HG02884 (cell line): Measurements from ENCODE around the gene ZNF512B.

ENCODE experiments used
- ATAC-seq: cut with Tn5 transposase; IDR thresholded peaks from one replicate; pipeline ENCODE4 v1.9.1; 2021; ENCODE audit warnings: mild to moderate bottlenecking, moderate library complexity; ENCODE audit not compliant: unreplicated experiment

The ZNF512B gene

DNA sequence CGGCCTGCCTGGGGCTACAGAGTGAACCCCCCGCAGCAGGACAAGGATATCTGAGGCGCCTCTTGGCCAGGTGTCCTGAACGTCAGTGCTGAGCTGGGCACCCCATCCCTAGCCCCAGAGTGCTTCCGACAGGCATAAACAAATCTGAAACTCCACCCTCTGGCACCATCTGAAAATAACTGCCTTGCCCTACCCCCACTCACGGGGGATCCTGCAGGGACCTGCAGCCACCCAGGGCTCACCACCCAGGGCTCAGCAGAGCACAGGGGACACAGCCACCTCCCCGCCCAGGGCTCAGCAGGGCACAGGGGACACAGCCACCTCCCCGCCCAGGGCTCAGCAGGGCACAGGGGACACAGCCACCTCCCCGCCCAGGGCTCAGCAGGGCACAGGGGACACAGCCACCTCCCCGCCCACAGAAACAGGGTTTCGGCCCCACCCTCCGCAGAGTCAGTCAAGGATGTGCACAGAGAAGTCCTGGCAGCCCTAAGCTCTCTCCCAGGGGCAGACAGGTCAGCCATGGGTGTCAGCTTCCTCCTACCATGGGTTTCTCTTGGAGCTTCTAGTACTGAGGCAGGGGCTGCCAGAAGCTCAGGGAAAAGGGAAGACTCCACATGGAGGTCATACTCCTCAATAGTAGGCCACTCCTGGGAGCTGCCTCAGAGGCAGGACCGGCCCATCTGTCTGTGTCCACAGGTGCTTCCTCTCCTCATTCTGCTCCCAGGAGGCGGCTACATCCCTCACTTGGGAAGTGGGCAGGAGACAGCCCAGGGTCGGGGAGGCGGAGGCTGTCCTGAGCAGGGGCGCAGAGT lies 18.1 kb downstream of the ZNF512B start:
- no peak for ATAC-seq

DNA sequence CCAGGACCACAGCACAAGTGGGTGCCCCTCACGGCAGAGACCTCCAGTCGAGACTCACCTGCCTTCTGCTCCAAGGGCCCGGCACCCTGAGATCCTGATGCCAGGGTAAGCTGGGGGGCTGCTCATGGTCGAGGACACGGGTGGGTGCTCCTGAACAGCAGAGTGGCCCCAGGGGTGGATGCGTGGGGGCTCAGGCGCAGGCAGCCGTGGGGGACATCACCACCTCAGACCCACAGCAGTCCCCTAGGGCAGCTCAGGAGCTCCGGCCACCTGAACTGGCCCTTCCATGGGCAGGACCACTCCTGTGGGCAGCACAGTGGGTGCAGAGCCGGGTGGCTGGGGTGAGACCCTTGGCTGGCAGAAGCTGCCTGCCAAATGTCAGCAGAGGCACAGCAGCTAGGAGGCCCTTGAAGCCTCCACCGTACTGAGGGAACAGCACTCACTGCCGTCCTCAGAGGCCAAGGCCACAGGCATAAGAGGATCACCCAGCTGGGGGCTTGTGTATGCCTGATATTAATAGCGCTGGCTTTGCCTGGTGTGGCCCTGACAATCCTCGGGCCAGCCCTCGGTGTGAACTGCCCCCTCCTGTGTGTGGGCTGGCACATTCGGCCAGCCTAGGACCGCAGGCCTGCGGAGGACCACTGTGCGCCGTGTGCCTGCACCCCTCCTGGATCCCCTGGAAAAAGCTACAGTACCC lies 18.9 kb downstream of the ZNF512B start:
- no peak for ATAC-seq

DNA sequence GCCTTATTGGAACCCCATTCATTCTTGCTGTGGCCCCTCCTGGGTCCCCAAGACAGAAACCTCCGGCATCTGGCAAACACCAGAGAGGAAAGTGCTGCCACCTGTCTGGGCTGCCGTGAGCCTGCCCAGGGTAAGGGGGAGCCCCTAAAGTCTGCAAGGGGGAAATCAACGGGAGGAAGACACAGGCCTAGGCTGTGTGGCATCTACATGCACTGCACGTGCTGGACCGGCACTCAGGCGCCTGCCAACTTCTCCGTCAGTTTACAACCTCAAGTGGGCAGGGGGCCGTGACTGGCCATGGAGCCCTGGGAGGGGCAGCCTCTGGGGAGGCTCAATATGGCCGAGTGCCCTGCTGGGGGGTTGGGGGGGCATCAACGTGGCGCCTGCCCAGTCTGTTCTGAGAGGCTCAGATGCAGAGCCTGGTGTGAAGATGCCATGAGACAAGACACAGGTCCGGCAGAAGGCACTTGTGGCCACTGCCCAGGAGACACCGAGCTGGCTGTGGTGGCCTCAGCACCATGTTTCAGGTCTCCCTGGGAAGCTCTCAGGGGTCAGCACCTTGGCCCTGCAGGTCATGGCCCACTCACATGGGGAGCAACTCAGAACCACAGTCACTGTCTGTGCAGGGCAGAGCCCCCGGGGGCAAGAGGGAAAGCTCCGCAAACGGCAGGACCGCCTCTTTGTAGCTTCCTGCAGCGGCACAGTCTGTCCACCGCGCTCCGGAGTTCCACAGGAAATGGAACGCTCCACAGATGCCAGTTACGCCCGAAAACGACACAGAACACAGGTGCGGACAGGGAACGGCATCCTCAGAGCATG lies 21.9 kb downstream of the ZNF512B start:
- ATAC-seq = no peak

DNA sequence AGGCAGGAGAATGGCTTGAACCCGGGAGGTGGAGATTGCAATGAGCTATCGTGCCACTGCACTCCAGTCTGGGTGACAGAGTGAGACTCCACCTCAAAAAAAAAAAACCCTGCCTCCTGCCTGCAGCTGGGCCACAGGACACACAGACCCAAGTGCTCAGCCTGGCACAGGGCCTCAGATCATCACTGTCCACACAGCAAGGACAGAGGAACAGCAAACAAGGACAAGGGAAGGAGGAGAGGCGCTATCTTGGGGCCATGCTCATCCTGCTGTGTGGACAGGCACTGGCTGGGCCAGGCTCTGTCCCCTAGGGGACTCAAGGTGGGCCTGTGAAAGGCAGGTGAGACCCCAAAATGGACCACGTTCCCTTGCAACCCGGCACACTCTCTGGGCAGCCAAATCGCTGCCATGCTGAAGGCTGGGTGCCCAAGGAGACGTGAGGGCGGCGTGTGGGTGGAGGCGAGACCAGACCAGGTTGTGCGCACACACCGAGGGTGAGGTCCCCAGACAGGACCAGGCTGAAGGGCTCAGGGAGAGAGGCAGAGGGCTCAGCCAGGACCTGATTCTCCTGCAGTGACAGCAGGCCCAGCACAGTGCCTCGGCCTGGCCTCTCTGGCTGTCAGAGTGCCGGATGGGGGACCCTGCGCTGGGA lies 22.6 kb downstream of the ZNF512B start:
- ATAC-seq = no peak

DNA sequence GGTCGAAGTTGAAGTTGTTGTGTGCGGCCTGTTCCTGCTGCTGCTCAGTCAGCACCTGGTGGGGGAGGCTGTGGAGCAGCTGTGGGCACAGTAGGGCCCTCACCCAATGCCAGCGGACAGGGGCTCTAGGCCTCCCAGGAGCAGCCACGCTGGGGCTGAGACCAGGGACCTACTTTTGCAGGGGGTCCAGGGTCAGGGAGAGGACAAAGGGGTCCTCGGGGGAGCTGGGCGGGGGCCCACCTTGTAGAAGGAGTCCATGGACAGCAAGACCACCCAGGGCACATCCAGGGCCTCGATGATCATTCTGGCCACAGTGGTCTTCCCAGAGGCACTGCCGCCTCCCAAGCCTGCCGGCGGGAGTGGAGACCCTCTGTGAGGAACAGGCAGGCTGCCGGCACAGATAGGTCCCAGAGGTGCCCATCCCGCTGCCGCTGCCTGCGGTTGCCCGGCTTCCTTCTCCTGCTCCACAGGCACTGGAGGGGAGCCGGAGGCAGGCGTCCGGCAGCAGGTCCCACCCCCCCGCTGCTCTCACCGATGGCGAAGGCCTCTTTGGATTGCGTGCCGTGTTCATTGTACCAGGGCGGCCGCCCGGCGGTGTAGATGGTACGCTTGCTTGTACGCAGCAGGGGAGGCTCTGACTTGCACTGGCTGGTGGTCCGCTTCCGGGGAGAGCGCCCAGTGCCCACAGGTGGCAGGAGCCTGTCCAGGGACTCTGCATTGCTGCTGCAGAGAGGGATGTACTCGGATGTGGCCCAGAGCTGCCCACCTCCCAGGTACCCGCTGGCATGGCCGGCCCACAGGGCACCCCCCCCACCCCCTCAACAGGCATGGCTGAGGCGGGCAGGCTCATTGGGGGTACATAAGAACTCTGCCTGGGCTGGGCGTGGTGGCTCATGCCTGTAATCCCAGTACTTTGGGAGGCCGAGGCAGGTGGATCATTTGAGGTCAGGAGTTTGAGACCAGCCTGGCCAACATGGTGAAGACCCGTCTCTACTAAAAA lies 23.5 kb downstream of the ZNF512B start:
- no peak for ATAC-seq

DNA sequence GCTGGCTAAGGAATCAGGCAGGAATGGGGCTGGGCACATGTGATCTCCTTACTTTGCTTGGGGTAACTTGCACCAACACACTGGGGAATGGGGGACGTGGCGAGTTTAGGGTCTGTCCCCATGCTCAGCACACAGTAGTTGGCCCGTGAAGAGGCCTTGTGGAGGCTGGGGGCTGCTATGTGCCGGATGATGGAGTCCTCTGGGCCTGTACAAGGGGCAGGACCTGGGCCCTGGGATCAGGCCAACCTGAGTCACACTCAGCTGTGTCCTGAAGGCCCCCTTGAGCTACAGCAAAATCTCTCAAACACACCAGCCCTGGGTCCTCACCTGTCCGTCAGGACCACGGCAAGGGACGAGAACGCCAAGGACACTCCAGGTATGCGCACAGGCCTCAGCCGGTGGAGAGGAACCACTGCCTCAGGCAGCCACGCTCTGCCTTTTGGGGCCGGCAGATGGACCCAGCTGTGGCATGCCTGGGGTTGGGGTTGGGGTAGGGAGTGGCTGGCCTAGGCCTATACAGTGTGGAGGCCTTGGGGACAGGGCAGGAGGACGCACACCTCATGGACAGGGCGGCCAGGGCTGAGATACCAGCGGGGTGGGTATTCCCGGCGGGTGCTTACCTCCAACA lies 24.6 kb downstream of the ZNF512B start:
- ATAC-seq = no peak

DNA sequence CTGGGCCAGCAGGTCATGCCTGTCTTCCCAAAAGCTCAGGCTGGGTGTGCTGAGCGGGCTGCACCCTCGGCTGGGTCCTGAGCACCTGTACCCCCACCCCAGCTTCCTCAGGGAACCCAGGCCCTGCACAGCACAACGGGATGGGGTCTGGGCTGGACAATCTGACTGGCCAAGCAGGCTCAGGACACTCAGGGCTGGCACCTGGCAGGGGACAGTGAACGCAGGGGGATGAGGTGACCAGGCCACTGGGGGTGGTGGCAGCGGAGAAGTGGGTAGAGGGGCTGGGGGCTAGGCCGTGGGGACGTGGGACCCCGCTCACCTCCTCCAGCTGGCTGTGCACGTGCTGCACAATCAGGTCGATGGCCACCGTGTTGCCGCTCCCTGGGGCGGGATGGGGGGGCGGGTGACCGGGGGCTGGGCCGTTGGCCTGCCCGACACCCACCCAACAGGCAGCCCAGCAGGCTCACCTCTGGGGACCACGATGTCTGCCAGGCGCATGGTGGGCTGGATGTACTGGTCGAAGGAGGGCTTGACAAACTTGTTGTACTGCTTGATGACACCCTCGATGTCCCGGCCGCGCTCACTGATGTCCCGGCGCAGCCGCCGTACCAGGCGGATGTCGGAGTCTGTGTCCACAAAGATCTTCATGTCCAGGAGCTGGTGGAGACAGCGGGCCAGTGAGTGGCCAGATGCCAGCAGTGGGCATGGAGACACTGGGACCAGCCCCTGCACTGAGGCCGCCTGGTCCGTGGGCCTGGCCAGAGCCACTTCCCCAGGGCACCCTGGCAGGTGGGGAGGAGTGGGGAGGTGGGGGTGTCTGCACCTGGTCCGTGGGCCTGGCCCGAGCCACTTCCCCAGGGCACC lies 25.4 kb downstream of the ZNF512B start:
- no peak for ATAC-seq

DNA sequence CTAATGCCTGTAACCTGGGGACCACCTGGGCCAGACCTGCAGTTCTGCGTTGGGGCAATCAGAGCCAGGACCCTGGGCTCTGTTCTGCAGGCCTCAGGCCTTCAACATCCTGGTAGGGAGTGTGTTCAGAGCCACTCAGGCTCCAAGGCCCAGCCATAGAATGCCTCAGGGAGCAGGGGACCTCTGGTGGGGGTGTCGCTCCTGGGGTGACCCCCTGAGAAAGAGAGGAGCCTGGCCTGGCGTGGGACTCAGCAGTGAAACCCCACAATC lies 26.0 kb downstream of the ZNF512B start:
- no peak for ATAC-seq

DNA sequence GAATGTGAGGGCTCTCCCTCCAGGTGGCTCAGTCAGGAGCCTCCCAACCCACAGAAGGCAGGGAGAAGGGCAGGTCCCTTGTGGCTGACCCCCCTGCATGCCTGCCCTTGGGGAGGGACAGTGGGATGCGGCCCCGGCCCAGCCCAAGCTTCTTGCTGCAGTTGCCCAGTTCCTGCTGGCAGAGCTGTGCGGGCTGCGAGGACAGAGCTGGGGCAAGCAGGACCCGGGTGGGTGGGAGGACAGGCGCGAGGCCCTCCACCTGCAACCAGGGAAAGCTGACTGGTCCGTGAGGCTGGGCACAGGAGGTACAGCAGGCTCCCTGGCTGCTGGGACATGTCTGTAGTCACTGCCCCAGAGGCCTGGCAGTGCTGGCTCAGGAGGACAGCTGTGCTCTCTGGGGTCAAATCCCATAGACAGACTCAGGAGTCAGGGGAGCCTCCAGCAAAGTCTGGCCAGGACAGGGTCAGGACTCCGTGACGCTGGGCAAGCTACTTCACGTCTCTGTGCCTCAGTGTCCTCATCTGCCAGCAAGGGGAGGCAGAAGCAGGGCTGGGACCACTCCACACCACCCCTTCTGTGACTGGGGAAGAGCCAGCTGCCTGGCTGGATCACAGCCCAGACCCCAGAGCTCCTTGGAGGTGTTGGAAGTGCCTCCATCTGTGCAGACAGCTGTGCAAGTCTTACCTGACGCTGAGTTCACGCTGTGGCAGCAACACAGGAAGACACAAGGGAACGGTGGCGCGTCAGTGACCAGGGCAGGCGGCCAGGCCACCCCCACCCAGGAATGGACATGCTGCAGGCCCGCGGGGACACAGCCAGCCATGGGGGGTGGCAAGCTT lies 26.5 kb downstream of the ZNF512B start:
- no peak for ATAC-seq

DNA sequence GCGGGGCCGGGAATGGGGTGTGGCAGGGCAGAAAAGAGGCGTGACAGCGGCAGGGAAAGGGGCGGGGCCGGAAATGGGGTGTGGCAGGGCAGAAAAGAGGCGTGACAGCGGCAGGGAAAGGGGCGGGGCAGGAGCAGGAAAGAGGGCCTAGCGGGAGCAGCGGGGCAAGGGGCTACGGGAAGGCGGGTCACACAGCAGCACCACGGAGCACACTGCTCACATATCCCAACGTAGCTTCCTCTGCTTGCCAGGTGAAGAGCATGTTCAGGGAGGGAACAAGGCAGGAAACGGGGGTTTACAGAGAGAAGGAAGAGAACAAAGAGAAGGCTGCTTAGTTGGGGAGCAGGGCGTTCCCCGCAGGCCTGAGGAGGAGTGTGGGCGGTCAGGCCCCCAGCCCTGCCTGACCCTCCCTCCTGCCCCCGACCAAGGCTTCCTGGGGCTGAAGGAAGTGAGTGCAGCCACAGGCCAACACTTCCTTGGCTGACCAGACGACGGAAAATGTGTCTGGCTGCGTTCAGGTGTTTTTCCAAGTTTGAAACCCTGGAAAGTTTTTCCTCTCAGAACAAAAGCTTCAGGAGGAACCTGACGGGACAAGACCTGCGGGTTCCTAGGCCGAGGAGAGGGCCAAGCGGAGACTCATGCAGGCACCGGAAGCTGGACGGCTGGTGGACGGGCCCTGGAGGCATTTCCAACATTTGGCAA lies 27.3 kb downstream of the ZNF512B start:
- ATAC-seq = no peak

DNA sequence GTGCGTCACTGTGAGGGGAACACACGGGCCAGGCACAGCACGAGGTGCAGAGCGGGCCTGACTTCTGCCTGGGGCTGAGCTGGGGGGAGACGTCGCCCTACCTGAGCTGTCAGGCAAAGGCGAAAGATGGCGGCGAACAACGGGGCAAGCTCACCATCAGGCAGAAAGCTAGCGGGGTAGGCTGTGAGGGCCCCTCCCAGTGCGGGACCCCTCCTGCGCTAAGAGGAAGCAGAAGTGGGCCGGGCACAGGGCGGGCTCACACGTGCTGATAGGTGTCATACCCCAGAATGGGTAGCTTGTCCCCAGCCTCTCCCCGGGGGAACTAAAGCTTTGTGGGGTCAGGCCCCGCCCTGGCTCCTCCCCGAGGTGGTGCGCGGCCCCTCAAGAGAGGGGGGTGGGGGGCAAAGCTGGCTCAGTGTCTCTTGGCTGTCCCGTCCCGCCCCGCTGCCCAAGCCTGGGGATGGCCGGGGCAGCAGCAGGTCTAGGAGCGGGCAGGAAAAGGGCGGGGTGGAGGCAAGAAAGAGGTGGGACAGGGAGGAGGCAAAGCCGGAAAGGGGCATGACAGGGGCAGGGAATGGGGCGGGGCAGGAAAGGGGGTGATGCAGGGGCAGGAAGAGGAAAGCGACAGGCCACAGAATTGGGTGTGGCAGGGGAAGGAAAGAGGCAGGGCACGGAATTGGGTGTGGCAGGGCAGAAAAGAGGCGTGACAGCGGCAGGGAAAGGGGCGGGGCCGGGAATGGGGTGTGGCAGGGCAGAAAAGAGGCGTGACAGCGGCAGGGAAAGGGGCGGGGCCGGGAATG lies 28.2 kb downstream of the ZNF512B start:
- no peak for ATAC-seq

DNA sequence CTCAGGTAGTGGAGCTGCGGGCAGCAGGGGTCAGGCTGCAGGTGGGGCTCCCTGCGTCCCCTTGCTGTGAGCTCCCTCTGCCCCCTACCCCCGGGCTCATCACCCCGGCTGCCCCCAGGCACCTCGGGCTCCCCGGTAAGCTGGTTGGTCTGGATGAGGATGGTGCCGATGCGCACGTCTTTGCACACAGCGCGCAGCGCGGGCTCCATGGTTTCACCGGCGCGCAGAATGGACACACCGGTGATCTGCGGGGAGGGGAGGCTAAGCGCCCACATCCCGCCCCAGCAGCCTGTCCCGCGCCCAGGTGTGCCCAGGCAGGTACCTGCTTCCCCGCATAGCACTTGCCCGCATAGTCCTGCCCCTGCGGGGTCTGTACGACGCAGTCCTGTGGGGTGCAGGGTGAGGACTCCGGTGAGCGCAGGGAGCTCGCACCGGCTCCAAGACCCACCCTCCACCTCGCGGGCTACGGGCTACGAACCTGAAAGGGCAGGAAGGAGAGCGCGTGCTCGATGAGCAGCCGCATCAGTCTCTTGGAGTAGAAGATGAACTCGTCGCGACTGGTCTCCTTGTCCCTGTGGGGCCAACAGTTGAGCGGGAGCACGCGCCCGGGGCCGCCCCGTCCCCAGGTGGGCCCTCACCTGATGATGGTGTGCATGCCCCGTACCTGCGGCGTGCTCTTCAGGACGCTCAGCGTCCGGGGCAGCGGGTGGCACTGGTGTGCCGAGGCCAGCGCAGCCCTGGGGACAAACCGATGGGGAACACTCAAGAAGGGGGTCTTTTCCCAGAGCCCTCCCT lies 29.1 kb downstream of the ZNF512B start:
- no peak for ATAC-seq

DNA sequence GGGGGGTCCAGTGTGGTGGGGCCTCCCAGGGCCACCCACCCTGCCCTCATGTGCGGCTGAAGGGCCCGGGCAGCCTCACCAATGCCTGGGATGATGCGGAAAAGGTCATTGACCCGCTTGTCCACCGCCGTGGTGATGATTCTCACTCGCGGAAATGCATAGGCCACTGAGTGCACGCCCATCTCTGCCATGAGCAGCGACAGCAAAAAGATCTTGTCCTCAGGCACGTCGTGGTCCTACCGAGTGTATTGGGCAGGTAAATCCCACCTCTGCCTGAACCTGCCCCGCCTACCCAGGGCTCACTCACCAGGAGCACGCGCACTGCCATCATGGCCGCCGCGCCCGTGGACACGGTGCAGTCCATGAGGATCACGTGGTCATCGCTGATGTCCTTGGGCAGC lies 29.7 kb downstream of the ZNF512B start:
- ATAC-seq = no peak

DNA sequence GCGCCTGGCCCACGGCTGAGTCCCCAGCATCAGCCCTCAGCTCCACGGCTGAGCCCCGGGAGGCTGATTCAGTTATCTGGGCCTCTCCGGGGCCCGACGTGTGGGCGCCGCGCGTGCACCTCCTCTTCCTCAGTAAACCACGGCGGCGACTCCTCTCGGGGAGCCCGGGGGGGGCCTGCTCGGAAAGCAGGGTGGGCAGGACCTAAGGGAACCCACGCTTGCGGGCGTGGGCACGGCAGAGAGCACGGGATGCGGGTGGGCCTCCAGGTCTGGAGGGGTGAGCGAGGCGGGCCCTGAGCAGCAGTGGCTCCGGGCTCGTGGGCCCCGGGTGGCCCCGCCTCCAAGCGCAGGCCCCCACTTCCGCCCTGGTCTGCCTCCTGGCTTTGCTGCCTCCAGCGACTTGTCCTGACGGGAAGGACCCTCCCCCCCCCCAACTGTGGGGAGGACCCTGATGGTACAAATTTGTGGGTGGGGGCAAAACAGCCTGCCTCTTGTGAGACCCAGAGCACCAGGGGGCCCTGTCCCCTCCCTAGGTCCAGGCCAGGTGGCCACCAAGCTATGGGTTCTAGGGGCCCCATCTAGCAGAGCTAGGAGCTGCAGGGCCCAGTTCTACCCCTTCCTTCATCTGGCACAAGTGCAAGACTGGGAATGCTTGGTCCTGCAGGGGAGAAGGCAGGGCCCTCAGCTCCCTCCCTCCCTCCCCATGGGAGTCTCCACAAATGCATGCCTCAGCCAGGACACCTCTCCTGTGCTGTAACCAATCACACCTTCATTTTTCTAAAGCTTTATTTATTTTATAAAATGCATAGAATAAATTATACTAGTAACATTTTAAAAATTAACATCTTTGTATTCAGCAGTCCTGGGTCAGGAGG lies 30.4 kb downstream of the ZNF512B start:
- no peak for ATAC-seq

DNA sequence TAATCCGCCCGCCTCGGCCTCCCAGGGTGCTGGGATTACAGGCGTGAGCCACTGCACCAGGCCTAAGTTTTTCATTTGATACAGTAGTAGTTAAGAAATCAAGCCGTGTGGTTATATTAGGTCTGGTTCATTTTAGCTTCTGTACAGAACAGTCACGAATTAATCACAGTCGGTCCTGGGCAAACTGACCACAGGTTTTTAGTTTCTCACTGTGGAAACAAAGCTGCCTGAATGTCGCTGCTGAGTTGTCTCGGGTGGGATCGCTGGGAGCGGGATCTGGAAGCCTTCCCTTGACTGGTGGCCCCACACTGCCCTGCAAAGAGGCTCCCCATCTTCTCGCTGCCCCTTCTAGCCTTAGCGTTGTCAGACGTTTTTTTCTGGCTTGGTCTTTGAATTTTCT lies 32.1 kb downstream of the ZNF512B start:
- no peak for ATAC-seq
